AG08396 (cell line): ENCODE measurements around the gene EHD4.
A peak's percentile ranks its signal among the peaks of the same experiment; 100 is the strongest.

Experiments
- DNase-seq: peaks from one replicate; pipeline ENCODE4 v3.0.0; 2012; ENCODE audit warnings: low spot score, mixed read lengths

EHD4 gene

DNA sequence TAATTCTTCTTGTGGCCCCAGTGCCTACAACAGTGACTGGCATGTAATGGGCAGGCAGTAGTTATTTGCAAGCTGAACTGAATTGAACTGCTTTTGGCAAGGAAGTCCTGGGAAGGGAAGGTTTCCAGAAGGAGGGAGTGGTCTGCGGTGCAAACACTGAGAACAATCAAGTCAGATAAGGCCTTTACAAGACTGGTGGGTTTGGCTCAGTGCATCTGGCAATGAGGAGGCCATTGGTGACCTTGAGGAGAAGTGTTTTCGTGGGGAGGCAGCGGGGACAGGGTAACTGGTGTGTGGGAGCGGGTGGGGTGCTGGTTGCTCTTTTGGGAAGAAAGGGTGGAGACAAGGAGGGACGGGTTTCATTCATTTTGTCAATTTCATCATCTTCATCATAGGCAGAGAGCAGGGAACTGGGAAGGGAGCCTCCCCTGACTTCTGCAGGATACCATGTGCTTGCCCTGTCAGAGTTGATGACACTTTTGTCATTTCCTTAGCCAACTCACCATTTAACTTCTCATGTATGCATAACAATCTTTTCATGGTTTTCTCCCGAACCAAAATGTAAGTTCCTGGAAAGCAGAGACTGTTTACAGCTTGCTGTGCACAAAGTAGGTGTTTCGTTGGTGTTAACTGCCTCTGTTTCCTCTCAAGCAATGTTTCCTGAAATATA lies 8.4 kb upstream of the EHD4 start:
- DNase-seq, result no peak

DNA sequence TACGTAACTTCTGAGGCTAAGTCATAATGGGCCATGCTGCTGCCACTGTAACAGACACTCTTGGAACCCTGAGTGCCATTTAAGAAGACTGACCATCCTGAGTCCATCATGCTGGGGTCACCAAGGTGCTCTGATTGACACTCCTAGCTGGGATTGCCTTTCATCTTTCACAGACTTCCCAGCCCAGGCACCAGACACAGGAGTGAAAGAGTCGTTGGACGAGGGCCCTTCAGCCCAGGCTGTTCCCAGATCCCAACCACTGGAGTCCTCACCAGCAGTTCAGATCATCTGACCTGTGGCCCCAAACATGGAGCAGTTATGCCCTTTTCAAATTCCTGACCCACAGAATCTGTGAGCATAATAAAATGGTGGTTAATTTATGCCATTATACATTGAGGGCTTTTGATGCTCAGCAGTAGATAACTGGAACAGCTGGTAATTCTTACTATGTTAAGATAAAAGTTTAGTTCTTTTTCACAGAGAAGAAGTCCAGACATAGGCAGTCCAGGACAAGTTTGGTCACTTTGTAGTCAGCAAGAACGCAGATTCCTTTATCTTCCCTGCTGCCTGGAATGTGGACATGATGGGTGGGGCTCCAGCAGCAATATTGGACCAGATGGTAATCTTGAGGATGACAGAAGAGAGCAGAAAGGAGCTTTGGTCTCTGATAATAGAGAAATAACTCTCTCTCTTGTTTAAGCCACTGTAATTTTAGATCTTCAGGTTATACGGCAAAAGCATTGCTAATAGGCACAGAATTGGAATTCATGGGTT lies 7.3 kb upstream of the EHD4 start:
- DNase-seq, result no peak

DNA sequence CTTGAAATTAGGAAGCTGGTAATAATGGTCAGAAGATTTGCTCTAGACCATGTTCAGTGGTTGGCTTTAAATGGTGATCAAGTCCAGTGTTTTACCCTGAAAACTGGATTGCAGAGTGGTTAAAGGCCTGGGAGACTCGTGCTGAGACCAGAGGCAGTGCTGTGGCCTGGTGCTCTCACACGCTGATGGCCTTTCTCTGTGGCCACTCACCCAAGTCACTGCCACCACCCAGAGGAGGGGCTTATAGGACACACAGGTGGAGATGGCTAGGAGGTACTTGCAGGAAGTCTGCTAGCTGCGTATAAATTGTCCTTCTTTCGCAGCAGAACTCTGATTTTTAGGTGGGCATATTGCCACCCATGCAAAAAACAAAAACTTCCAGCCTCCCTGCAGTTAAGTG lies 6.2 kb upstream of the EHD4 start:
- DNase-seq, result no peak

DNA sequence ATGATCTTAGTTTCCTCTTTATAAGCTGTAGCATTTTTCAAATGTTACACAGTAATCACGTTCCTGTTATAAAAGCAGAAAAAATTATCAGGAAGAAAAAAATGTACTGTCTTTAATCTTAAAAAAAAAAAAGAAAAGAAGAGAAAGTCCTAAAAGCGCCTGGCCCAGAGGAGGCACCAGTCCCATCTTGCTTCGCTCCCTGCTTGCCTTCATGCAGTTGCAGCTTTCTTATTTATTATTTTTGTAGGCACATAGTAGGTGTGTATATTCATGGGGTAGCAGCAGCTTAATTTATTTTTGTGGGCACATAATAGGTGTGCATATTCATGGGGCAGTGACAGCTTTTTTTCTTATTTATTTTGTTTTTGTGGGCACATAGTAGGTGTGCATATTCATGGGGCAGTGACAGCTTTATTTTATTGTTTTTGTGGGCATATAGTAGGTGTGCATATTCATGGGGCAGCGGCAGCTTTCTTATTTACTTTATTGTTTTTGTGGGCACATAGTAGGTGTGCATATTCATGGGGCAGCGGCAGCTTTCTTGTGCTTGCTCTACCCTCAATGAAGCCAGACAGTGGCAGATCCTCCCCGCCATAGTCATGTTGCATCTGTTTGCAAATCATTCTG lies 5.5 kb upstream of the EHD4 start:
- DNase-seq, result no peak

DNA sequence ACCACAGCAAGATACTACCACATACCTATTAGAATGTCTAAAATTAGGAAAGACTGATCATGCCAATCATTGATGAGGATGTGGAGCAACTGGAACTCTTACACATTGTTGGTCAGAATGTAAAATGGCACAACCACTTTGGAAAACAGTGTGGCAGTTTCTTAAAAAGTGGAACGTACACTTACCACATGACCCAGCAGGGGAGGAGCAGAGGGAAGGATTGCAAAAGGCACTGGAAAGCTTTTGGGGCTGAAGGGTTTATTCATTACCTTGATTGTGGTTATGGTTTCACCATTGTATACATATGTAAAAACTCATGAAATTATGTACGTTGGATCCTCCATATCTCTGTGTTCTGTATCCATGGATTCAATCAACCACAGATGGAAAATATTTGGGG lies 3.3 kb upstream of the EHD4 start:
- DNase-seq, result no peak

DNA sequence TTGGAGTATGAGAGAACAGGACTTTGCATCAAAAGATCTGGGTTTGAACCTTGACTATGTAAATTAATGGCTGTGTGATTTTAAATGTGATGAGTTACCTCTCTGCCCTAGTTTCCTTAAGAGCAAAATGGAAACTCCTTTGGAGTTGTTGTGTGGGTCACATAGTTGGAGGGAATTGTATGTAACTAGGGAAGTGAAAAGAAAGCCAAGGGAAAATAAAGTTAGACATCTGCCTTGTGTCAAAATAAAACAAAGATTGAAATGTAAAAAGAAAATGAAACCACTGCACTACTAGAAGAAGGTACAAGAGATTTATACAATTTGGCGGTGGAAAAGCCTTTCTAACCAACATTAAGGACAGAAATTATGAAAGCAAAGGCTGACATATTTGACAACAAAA lies 1.7 kb upstream of the EHD4 start:
- DNase-seq, result no peak

DNA sequence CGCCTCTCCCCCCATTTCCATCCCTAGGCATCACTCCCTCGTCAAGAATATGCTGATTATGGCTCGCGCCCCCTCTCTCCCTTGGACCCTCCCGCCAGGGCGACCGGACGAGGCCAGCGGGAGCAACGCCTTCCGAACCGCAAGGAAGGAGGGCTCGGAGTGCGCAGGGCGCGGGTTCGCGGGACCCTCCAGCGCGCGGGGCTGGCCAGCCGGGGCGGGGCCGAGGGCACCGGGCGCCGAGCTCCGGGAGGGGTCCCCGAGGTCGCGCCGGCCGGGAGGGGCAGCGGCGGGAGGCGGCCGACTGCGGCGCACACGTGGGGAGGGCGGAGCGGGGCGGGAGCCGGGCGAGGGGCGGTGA lies 483 bp downstream of the EHD4 start:
- DNase-seq, result peak; percentile 37

DNA sequence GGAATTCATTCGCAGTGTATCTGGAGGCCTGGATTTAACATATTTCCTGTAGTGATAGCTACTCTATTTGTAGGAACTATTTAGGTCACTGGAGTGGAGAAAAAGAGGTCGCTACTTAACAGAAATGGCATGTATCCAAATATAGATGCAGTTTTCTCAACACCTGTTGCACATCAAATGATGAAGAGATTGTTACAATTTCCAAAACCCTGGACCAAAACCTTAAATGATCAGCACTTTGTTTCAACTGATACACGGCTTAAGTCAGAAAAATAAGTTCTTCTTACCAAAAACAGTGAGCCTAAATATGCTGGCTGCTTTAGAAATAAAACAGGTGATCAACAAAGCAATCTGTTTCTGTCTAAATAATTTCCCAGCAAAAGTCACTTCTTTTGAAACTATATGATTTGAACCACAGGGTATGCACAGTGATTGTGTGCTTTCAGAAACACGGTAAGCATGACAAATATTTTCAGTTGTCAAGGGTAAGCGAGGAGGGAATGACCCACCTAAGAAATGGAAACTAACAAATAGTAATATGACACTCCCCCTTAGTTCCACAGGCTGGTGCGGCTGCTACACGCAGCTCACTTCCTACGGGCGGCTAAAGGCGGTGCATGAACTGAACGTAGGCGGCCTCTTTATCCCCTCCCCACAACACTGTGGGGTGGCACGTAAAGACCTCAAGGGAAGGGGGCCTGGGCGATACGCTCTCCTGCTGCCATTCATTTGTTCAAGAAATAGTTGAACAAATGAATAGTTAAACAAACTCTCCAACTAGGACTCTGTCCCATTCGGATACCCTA lies 1.1 kb downstream of the EHD4 start:
- DNase-seq, result peak; percentile 74

DNA sequence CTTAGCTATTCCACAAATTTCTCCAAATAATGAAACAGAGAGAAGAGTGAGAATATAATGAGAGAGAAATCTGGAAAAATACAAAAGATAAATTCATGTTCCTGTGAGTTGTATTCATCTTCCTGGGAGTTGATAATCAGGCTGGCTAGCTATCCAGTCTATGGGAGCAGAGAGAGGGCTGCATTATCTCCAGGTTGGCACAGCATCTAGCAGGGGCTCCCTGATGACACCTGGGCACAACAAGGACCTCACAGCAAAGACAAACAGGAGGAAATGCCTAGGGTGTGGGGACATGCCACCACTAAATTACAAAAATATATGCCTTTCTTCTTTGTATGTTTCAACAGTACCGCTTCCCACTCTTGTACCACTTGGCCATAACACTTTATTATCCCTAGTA lies 1.9 kb downstream of the EHD4 start:
- no peak for DNase-seq

DNA sequence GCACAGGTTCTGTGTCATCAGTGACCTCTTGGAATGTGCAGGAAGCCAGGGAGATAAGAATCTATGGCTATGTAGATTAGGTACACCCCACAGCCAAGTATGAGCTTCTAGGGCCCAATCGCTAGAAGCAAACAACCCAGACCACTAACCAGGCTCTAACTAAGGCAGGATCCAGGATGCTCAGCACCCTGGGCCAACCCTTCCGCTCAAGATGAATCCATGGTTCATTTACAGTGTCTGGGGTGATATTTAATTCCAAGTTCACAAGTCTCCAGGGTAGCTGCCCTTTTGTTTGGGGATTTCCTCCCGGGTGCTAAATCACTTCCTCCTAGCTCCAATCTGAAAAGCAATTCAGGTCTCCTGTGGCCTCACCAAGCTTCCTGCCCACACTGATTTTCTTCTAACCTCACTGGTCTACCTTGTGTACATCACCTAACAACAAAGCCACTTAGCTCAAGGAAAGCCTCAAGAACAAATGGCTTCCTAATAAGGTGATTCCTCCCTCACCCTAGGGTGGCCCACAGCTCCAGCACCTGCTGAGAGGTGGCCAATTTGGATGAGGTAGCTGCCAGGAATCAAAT lies 2.4 kb downstream of the EHD4 start:
- DNase-seq, result no peak

DNA sequence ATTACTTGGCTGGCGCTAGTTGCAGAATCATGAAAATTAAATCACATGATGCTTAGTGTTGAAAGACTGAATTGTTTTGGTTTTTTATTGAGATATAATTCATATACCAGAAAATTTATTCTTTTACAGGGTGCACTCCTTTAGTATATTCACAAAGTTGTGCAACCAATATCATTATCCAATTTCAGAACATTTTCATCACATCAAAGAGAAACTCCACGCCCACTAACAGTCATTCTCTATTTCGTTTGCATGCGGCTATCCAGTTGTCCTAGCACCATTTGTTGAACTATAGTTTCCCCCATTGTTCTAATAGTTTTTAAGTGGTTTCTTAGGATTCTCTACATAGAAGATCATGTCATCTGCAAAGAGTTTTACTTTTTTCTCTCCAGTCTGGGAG lies 3.7 kb downstream of the EHD4 start:
- no peak for DNase-seq

DNA sequence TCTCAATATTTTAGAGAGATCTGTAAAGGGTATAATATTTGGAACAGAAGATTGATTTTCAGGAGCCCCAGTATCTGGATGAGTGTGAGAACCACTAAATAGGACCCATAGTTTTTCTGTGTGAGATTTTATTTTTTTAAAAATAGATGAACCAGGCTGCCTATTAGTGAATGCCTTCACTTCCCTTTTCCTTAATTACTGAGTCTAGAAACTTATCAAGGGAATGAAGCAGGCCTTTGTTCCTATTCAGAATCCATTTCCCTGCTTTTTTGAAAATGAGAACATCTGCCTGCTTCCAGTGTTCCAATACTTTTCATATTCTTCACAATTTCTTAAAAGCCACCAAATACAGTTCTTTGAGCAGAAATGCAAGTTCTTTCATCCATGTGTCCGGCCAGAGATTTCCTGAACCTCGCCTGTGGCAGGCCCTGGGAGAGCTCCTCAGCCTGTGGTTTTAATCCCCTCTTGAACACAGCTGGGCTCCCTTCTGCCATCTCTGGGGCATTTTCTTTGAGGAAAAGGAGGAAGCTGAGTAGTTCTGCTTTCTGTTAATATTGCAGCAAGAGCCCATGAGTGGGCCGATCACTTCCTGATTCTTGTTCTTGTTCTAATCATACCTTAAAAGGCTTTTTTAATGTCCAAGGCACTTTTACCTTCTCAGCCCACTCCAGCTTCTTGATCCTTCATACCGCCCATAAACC lies 4.7 kb downstream of the EHD4 start:
- DNase-seq, result no peak

DNA sequence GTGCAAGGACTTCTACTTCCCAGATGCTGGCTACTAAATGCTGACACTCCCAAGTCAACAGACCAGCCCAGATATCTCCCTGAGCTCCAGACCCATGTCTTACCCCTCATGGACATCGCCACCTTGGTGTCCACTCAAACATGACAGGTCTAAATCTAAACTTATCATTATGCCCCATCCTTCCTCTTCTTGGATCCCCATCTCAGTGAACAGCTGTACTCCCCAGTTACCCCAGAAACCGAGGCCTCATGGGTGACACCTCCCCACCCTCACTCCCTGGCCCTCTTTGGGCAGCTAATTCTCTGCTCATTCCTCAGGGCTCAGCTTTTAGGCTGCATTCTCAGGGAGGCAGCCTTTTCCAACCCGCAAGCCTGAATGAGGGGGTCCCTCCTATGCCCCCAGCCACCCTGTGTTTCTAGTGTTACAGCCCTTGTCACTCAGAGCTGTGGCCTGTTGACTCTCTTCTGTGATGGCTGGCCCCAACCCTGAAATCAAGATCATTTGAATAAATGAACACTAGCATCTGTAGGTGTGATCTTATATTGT lies 5.4 kb downstream of the EHD4 start:
- no peak for DNase-seq

DNA sequence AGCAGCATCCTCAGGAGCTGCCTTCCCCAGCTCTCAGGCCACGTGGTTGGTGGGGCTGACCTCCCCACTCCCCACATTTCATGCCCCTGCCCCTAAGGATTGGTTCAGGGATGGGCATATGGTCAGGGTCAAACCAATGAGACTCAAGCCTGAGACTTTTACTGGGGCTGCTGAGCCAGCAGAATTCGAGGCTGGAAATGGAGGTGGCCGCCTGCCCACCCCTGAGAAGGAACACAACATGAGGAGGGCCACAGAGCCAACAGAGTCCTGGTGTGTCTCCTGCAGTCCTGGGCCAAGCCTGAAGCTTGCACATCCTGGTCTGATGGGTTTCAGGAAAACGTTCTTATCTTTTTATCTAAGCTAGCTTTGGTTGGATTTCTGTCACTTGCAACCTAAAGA lies 5.9 kb downstream of the EHD4 start:
- DNase-seq, result no peak

DNA sequence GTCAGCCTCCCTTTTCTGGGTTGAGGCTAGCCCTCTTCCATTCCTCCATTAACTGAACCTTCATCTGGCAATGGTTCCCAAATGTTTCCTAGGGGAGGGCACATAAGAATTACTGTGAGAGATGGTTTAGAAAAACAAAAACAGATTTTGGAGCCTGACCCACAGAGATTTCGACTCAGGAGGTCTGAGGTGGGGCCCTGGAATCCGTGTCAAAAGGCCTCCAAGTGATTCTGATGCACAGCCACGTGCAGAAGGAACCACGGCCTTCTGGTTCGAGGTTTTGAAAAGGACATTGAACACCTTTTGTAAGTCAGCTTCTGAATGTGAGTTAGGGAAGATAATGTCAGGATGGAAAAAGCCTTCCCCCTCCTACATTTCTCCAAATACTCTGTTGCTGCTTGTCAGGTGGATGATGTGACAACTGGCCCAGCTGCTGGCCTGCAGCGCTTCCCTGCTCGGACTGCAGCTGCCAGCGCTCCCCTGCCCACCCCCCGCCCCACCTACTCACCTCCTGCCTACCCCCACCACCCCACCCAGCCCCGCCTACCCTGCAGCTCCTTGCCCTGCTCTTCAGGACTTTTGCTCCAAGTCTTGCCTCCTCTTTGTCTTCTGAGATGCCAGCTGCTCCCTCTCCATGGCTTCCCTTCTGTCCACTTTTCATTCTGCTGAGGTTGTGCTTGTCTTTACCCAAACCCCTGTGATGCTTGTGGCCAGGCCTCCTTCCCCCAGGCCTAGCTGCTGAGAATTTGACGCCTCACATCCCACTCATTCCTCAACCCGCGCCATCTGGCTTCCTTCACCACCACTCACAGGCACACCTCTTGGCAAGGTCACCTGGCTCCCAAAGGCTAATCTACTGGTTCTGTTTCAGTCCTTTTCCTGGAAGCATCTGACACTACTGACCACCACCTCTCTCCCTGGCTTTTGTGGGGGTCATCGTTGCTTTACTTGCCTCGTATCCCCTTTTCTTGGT lies 6.6 kb downstream of the EHD4 start:
- DNase-seq, result no peak

DNA sequence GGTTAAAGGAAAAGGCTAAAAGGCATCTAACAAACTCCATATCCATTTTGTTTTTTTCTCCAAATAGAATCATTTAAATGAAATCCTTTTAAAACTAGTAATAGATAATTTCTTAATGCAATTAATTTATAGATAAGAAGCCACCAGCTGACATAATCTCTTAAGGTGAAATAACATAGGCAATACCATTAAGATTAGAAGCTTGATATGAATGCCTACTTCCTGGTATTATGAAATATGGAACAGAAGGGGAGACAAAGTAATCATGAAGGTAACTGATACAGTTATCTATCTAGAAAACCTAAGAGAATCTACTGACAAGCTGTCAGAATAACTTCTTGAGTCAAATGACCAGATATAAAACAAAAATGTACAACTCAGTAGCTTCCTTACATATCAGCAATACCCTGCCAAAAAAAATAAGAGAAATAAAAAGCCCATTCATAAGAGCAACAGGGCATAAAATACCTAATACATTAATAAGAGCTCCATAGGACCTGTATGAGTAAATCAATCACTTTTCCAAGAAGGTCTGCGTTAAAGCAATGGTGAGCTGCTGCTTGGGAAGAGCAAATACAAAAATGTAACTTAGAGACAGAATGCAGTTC lies 10.7 kb downstream of the EHD4 start:
- no peak for DNase-seq

DNA sequence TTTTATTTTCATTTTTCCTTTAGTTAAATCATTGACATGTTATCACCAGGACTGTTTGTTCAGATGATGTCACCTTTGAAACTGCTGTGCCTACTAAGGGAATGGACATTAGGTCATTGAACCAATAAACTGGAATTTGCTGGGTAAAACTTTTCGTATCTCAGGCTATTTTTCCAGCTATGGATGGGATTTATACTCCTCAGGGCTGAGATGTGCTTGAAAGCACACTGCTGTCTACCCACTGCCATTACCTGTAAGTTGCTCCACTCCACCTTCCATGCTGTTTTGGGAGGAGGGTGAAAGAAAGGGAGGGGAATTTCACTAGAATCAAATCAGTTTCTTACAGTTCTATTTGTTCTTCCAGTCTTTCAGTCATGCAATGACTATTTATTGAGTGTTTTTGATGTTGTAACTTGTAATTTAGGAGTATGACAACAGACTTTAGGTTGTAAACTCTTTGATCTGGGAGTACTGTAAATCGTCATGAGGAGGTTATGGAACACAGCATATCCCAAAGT lies 11.3 kb downstream of the EHD4 start:
- DNase-seq, result no peak

DNA sequence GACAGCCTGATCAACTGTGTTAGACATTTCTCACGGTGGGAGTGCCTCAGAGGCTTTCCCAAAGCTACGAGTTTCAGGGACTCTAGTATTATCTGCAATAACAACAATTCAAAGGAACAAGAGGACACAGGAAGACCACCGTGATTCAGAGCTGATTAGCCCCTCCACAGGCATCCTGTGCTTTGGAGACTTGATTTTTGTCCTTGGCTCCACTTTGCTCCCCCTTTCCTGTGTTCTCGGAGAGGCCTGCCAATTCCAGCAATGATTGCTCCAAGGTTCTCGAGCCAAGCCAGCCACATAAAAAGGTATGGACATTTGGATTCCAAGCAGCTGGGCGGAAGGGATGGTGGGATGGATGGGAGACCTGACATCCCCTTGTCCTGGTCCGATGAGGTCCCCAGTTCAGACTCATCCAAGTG lies 14.3 kb downstream of the EHD4 start:
- DNase-seq, result no peak
